ENCODE data around the gene GALR2.
"Not testable (repeated sequence)": the region's sequence is repeated elsewhere in the genome, so short reads cannot be mapped to it uniquely, and the experiment has no call there.

The GALR2 gene

DNA sequence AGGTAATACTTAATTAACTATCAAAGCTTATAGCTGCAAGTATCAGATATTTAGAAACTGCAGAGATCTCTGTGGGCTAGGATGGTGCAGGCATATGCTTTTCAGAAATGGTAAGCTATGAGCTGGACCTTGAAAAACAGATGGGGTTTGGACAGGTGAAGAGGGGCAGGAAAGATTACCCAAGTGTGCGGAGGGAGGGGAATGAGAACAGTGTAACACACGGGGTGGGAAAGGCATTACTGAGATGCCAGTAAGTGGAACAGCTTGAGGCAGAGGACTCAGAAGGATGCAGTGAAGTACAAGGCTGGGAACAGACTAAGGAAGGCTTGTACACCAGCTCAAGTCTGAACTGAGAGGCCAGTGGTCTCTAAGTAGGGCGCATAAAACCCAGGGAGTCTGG lies 25.3 kb upstream of the GALR2 start:
- DNase-seq (ENCODE audit: extremely low spot score, insufficient read length, low read depth) (no peak), FAIRE-seq (no peak)

- FAIRE-seq (no peak), DNase-seq (ENCODE audit: extremely low spot score, insufficient read length, low read depth) (no peak)
Observed at GRCh38 chr17:76049836-76050537, 24.6 kb upstream of the GALR2 start.

DNA sequence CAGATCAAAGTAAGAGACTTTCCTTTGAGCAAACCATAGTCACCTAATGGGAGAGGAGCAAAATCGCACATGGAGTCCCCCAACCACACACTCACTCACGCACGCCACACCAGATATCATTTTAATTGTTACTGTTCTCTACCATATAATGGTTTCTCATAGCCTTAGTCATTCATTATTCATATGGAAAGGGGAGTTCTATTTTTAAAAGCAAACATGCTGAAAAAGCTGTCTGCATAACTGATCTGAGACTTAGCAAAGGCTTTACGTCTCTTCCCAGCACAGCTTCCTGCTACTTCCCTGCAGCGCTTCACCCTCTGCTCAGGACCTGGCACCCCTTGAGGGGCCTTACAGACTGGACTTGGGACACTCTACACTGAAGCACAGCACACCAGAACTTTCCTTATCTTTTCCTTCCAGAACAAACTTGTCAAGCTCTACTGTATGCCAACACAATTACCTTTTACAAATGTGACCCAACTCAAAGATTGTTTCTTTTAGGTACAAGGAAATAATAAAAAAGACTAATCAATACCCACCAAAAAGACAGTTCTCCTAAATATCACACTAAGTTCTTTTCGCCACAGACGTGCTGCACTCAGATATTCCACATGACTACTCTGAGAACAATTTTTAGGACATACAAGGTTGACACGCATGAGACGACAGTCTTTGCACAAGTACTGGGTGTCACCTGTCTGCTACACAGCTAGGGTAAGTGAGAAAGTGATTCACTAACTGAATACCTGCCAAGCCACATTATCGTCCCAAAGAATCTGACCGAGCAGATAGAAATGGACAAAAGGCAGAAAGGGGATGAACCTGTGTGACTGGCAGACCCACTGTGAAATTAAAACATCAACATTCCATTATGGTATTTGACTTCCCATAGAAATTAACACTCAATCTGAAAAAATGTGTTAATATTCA lies 23.8 kb upstream of the GALR2 start:
- DNase-seq (ENCODE audit: extremely low spot score, insufficient read length, low read depth) (no peak), FAIRE-seq (no peak)

GRCh38 chr17:76051561-76051960 lies 23.0 kb upstream of the GALR2 start:
- DNase-seq (ENCODE audit: extremely low spot score, insufficient read length, low read depth): no peak
- FAIRE-seq: no peak

GRCh38 chr17:76053246-76054111 lies 21.1 kb upstream of the GALR2 start:
- DNase-seq (ENCODE audit: extremely low spot score, insufficient read length, low read depth) (no peak), FAIRE-seq (no peak)

DNA sequence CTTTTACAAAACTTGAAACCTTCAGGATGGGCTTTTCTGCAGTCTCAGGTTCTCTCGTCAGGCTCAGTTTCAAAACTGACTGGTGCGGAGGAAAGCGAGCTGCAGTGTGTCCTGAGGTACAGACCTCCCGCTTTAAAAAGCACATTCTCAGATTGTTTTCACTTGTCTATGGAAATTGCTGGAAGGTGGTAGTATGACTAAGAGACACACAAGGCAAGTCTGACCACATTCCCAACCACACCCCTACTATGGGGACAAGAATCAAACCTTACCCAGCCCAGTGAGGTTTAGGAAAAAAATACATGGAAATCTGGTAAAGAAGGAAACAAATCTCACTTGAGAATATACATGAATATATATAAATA lies 20.5 kb upstream of the GALR2 start:
- DNase-seq (ENCODE audit: extremely low spot score, insufficient read length, low read depth) (no peak), FAIRE-seq (no peak)

GRCh38 chr17:76056882-76057281 lies 17.7 kb upstream of the GALR2 start:
- FAIRE-seq: no peak

DNA sequence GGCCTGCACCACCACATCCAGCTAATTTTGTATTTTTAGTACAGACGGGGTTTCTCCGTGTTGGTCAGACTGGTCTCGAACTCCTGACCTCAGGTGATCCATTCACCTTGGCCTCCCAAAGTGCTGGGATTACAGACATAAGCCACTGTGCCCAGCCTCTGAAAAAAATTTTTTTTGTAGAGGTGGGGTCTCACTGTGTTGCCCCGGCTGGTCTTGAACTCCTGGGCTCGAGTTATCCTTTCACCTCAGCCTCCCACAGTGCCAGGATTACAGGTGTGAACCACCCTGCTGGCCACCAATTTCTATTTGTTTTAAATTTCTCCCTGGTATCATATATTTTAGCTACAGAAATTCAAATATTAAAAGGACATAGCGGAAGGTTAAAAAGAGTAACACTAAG lies 16.3 kb upstream of the GALR2 start:
- not testable (repeated sequence) for FAIRE-seq; DNase-seq (ENCODE audit: extremely low spot score, insufficient read length, low read depth)

More at GRCh38 chr17:76056882-76057281, 17.7 kb upstream of the GALR2 start:
- no peak for DNase-seq (ENCODE audit: extremely low spot score, insufficient read length, low read depth)

DNA sequence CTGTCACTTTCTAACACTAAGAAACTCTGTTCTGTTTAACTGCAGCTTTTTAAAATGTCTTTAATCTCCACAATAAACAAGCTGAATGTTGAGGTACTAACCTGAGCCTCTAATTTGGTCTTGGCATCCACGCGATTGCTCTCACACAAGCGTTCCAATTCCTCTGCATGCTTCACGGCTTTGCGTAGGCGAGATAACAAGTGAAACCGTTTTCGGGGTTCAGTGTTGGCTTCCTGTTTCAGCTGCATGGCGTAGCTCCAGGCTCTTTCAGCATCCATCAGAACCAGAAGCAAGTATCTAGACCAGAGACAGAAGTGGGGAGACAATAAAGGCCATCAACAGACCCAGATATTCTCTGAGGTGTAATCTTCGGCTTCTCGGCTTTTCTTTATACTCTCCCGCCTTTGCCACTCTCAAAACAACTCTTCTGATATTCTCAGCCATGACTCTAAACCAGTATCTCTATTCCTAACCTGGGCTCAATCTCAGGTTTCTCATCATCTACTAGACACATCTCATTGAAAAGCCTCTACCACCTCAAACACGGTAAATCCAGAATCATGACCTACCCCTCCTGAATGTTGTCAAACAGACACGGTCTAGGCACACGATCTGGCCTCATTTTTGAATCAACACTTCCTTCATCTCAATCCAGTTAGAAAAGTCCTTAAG lies 10.6 kb upstream of the GALR2 start:
- peak; percentile 89 for FAIRE-seq

GRCh38 chr17:76065775-76066174 lies 8.8 kb upstream of the GALR2 start:
- no peak for DNase-seq (ENCODE audit: extremely low spot score, insufficient read length, low read depth)
- no peak for FAIRE-seq

More for the DNA sequence above, 10.6 kb upstream of the GALR2 start:
- DNase-seq (ENCODE audit: extremely low spot score, insufficient read length, low read depth): no peak

DNA sequence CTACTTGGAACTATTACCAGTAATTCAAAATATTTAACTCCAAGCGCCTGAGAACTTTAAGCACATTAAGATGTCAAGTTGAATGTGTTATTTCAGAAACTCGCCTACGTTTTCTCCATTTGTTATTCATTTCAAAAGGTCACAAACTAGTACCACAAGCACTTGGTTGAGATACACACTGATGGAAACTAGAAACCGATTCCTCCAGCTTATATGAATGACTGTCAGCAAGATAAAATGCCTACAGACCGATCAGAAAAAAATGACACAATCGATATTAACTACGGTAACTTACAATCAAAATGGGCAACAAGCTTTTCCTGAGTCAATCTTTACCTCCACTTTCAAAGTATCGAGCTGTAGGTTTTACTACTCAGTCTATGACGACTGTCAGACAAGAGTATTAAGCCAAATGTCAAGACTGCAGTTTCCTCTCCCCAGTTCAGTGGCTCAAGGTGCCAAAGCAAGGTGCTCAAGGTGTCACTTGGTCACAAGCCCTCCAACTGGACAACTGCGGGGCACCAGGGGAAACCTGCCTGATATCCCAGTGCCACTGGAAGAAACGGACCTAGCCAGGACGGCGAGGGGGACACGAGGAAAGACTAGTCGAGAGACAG lies 2.9 kb upstream of the GALR2 start:
- DNase-seq (ENCODE audit: extremely low spot score, insufficient read length, low read depth) (no peak), FAIRE-seq (no peak)

DNA sequence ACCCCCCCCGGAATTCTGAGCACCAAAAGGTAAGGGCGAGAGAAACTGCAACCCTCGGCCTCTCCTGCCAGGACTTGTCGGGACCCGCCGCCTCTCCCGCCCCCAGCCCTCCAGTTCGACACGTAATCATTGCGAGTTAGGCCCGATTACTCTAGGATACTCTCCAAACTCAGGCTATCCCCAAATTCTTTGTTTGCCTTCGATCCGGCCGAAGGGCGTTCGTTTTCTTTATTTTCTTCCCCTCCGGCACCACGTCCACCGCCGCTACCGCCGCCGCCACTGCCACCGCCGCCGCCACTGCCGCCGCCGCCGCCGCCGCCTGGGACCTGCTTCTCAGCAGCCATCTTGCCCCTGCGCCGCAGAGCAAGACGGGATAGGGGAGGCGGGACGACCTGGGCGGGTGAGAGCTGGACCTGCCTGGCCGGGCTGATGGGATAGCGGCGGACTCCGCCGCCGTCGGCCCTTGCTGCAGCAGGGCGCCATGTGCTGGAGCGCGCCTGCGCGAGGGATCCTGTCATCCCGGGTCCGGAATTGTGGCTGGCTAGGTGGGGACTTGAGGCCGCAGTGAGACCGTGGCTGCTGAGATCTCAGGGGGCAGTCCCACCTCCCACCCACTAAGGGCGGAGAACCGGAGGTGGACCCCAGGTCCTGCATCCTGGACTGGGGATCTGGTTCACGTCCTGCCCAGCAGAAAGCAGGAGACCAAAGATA lies 2.3 kb upstream of the GALR2 start, which contains the start of gene SRP68:
Gene SRP68 (minus strand): TSS at position 370 of the 711 bp plus-strand sequence. CDS start 26 bp downstream, at position 344.
- FAIRE-seq: peak; percentile 88

DNA sequence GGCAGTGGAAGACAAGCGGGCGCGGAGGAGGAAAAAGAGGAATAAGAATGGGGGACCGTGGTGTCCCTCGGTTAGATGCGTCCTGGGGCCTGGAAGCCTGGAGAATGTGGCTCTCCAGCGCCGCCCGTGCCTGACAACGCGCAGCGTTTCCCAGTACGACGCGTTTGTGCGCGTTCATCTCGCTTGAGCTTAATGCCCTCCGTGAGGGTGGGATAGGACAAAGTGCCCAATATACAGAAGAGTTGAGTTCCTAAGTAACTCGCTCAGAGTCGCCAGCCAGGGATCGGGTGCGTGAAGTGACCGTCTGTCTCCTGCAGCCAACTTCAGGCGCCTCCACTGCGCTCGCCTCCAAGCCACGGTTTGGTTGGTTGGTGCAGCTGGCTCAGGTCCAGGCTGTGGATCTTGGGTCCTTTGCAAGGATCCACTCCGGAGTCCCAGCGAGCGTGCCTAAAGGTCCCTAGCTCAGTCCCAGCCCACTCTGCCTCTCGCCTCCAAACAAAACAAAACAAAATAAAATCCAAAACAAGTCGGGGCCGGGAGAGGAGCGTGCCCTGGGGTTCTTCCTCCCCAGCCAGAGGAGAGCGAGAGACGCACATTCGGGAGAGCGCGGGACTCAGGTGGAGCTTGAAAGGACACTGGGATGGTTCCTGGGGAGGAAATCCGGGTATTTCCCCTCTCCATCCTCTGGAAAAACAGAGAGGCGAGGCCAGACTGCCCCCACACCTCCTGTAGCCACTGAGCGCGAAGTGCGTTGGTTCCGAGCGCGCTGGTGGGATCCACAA lies 974 bp downstream of the GALR2 start:
- FAIRE-seq: no peak

More for the DNA sequence above, 2.3 kb upstream of the GALR2 start, which contains the start of gene SRP68:
- peak; percentile 92 for DNase-seq (ENCODE audit: extremely low spot score, insufficient read length, low read depth)

GRCh38 chr17:76076146-76076764 lies 1.7 kb downstream of the GALR2 start:
- FAIRE-seq: no peak
- DNase-seq (ENCODE audit: extremely low spot score, insufficient read length, low read depth): no peak

More for the DNA sequence above, 974 bp downstream of the GALR2 start:
- no peak for DNase-seq (ENCODE audit: extremely low spot score, insufficient read length, low read depth)

DNA sequence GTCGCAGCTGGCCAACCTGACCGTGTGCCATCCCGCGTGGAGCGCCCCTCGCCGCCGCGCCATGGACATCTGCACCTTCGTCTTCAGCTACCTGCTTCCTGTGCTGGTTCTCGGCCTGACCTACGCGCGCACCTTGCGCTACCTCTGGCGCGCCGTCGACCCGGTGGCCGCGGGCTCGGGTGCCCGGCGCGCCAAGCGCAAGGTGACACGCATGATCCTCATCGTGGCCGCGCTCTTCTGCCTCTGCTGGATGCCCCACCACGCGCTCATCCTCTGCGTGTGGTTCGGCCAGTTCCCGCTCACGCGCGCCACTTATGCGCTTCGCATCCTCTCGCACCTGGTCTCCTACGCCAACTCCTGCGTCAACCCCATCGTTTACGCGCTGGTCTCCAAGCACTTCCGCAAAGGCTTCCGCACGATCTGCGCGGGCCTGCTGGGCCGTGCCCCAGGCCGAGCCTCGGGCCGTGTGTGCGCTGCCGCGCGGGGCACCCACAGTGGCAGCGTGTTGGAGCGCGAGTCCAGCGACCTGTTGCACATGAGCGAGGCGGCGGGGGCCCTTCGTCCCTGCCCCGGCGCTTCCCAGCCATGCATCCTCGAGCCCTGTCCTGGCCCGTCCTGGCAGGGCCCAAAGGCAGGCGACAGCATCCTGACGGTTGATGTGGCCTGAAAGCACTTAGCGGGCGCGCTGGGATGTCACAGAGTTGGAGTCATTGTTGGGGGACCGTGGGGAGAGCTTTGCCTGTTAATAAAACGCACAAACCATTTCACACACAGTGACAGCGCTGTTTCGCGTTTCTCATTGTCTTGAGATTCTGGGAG lies 2.4 kb downstream of the GALR2 start:
- FAIRE-seq: no peak
- DNase-seq (ENCODE audit: extremely low spot score, insufficient read length, low read depth): no peak

- no peak for FAIRE-seq
- DNase-seq (ENCODE audit: extremely low spot score, insufficient read length, low read depth): no peak
Observed at GRCh38 chr17:76077584-76078110, 3.1 kb downstream of the GALR2 start.
